ENCODE results near the gene IFT74. TPM values are rescaled to one million over a fixed set of nuclear protein-coding genes. Genes with fewer than 3 reads are reported as not detected.

IFT74 gene
- total RNA-seq, 1 experiment from 2014 or later, result 16.2 TPM

DNA sequence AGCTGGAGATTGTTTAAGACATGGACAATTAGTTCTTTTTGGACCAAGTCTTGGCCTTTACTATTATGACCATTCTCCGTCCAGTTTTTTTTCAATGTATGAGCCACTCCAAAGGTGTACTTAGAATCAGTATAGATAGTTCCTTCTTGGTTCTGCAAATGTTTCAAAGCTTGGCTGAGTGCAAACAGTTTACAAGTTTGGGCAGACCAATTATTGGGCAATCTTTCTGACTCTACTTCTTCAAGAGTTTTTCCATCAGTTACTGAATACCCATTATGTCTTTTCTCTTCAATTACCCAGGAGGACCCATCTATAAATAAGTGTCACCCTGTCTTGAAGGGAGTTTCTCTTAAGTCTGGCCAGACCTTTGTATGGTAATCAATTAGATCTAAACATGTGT, 15.5 kb downstream of the IFT74 start:
- H2BK5ac ChIP-seq (ENCODE audit: insufficient read length, low read length), result no peak overlapping the region
- H2BK12ac ChIP-seq (ENCODE audit: insufficient read length, low read depth, low read length), result no peak overlapping the region
- H3K14ac ChIP-seq (ENCODE audit: insufficient read depth, low read length), result no peak overlapping the region
- no peak overlapping the region for H2AFZ ChIP-seq (ENCODE audit: low read length)
- H3K56ac ChIP-seq (ENCODE audit: insufficient read length, low read depth, low read length), result no peak overlapping the region
- H2BK20ac ChIP-seq (ENCODE audit: low read depth, low read length, poor library complexity, severe bottlenecking), result no peak overlapping the region
- no peak overlapping the region for H4K8ac ChIP-seq (replicated peaks; ENCODE audit: insufficient read length, low read depth, low read length)
- no CpG with 5 or more reads among the region's 1 CpG for WGBS (ENCODE audit: extremely low coverage, insufficient read length, low lambda C conversion rate)
- DNase-seq, result no peak
- no peak overlapping the region for H3K18ac ChIP-seq (ENCODE audit: insufficient read length, low read depth, low read length)
- no peaks in the 10 kb centered on the region for H3K23me2 ChIP-seq (ENCODE audit: insufficient read length, low read depth, low read length, poor library complexity, severe bottlenecking)
- Mint-ChIP-seq H3K36me3 (ENCODE audit: insufficient read depth in 1 of 3, low read depth in 3 of 3) (peaks cover 0 to 24% (median 0%) of the 10 kb centered on the region in 3 experiments; a peak in 2 of 7 replicates), H3K9me3 (peaks cover 0 to 8% of the 10 kb centered on the region in 2 experiments; a peak in 3 of 5 replicates), H3K4me3 (no peak overlapping the region), H3K4me1 (peaks cover 27 to 28% of the 10 kb centered on the region in 2 experiments), H3K27me3 (ENCODE audit: low read depth) (no peaks in the 10 kb centered on the region), H3K27ac (no peak overlapping the region)
- H3K79me2 ChIP-seq (ENCODE audit: insufficient read depth, low read length), result no peaks in the 10 kb centered on the region
- no peak overlapping the region for H3K27ac ChIP-seq (ENCODE audit: insufficient read length, low read depth, low read length)
- no peak overlapping the region for H3K4me2 ChIP-seq (ENCODE audit: insufficient read depth, insufficient read length, low read length)
- no peak overlapping the region for H2AK5ac ChIP-seq (ENCODE audit: insufficient read length, low read length)
- H3K9me3 ChIP-seq (ENCODE audit: control insufficient read depth, low read depth, low read length), result no peaks in the 10 kb centered on the region
- no peak overlapping the region for H4K5ac ChIP-seq (ENCODE audit: insufficient read length, low read depth, low read length)
- H3K79me1 ChIP-seq (ENCODE audit: insufficient read depth, low read depth, low read length, poor library complexity, severe bottlenecking), result no peaks in the 10 kb centered on the region
- H3K4ac ChIP-seq (ENCODE audit: low read depth, low read length), result no peak overlapping the region
- H3T11ph ChIP-seq (ENCODE audit: low read length), result no peak overlapping the region
- H4K20me1 ChIP-seq (ENCODE audit: control insufficient read depth, insufficient read depth, insufficient read length), result no peaks in the 10 kb centered on the region
- no peak overlapping the region for H2BK120ac ChIP-seq (ENCODE audit: low read depth, low read length, poor library complexity, severe bottlenecking)
- no peak overlapping the region for H2BK15ac ChIP-seq (ENCODE audit: low read depth, low read length)
- no peaks in the 10 kb centered on the region for H3K27me3 ChIP-seq (ENCODE audit: insufficient read depth, low read length)
- H4K91ac ChIP-seq (ENCODE audit: insufficient read length, low read depth, low read length), result no peak overlapping the region
- peaks cover 3% of the 10 kb centered on the region; the same call in 1 of the 2 replicates for H3K4me1 ChIP-seq (ENCODE audit: insufficient read depth, low read length)
- no peak overlapping the region for H3K9ac ChIP-seq (ENCODE audit: extremely low read depth, insufficient read length, low read length)
- no peak overlapping the region for H3K23ac ChIP-seq (ENCODE audit: insufficient read length, low read depth, low read length)
- TF ChIP-seq, protein P1, sequence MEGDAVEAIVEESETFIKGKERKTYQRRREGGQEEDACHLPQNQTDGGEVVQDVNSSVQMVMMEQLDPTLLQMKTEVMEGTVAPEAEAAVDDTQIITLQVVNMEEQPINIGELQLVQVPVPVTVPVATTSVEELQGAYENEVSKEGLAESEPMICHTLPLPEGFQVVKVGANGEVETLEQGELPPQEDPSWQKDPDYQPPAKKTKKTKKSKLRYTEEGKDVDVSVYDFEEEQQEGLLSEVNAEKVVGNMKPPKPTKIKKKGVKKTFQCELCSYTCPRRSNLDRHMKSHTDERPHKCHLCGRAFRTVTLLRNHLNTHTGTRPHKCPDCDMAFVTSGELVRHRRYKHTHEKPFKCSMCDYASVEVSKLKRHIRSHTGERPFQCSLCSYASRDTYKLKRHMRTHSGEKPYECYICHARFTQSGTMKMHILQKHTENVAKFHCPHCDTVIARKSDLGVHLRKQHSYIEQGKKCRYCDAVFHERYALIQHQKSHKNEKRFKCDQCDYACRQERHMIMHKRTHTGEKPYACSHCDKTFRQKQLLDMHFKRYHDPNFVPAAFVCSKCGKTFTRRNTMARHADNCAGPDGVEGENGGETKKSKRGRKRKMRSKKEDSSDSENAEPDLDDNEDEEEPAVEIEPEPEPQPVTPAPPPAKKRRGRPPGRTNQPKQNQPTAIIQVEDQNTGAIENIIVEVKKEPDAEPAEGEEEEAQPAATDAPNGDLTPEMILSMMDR (conservative IDR thresholded peaks at IDR 0.05), result no peak
